ENCODE results near the gene SARNP. TPM values are rescaled to one million over a fixed set of nuclear protein-coding genes. Genes with fewer than 3 reads are reported as not detected.

SARNP gene
- polyA plus RNA-seq, 1 of the 3 experiments (the other 2 are of a cell fraction), result 65.8 TPM

GRCh38 chr12:55847603-55848291, 30.2 kb upstream of the SARNP start:
- Histone ChIP-seq H3K9me2 (no peaks in the 10 kb centered on the region), H2AFZ (ENCODE audit: low read depth) (peak overlapping the region; percentile 44; the same call in 1 of the 2 replicates), H3K4me3 (ENCODE audit: low read depth in 2 of 2, low read length in 1 of 2) (peak overlapping the region; percentile 28 to 30; a peak in 3 of 4 replicates), H3K4me1 (ENCODE audit: control insufficient read depth in 1 of 2, insufficient read depth in 2 of 2, low read depth in 1 of 2, low read length in 1 of 2) (peaks cover 14 to 16% of the 10 kb centered on the region in 2 experiments; a peak in 3 of 4 replicates), H3K9ac (peak overlapping the region; percentile 80), H3K27ac (ENCODE audit: low read depth in 2 of 2, low read length in 1 of 2) (peak overlapping the region; percentile 96 to 100), H3K27me3 (ENCODE audit: insufficient read depth) (no peaks in the 10 kb centered on the region), H3K36me3 (replicated peaks in 1 of 2; ENCODE audit: control insufficient read depth in 1 of 2, insufficient read depth in 2 of 2, low read length in 1 of 2) (no peaks in the 10 kb centered on the region), H3K4me2 (peak overlapping the region; percentile 74), H3F3A (replicated peaks; ENCODE audit: insufficient read depth) (peaks cover 14% of the 10 kb centered on the region), H4K20me1 (ENCODE audit: insufficient read depth) (no peaks in the 10 kb centered on the region), H3K9me3 (no peaks in the 10 kb centered on the region), H3K79me2 (ENCODE audit: insufficient read depth) (no peaks in the 10 kb centered on the region)
- CTCF ChIA-PET, result interaction anchor here (0.8 to 1.7 kb wide), 8 partner anchors 17 to 109 kb away, joined by 3 to 5 read pairs (median 3); partner anchors contain the start of gene PYM1
- WGBS (ENCODE audit: low lambda C conversion rate), result 33% methylated on average over 4 of the region's 6 CpGs
- POLR2A ChIA-PET, result interaction anchor here (0.6 to 2.1 kb wide), 12 partner anchors 10 to 135 kb away, joined by 3 to 29 read pairs (median 3); partner anchors contain the start of genes CD63, DGKA, DNAJC14 and PYM1
- peak; percentile 89 for DNase-seq
- TF ChIP-seq FOXJ3 (CRISPR knock-in tag; IDR thresholded peaks at IDR 0.05) (no peak), IRF3 (IDR thresholded peaks at IDR 0.05; ENCODE audit: low read depth, low read length) (no peak), MAX (IDR thresholded peaks at IDR 0.05; ENCODE audit: low read depth) (peak; percentile 37; the same call in 1 of the 2 replicates), CTCF (IDR thresholded peaks at IDR 0.05) (no peak), POLR2AphosphoS5 (IDR thresholded peaks at IDR 0.05; ENCODE audit: low read depth, low read length) (peak; percentile 89), RCOR1 (IDR thresholded peaks at IDR 0.05; ENCODE audit: low read length) (peak; percentile 70; the same call in 1 of the 2 replicates), YY1 (IDR thresholded peaks at IDR 0.05; ENCODE audit: low read depth) (no peak), SIN3A (IDR thresholded peaks at IDR 0.05; ENCODE audit: borderline replicate concordance, low read depth, low read length) (no peak), USF1 (IDR thresholded peaks at IDR 0.05; ENCODE audit: borderline replicate concordance, low read depth) (no peak), RAD21 (IDR thresholded peaks at IDR 0.05; ENCODE audit: low read length) (no peak), NFIC (IDR thresholded peaks at IDR 0.05; ENCODE audit: borderline replicate concordance) (0 out of 2 replicates have a peak, but pooled peaks have one; percentile 30), PBX3 (IDR thresholded peaks at IDR 0.05) (no peak), SMC3 (IDR thresholded peaks at IDR 0.05; ENCODE audit: low read depth, low read length) (no peak), ELF1 (IDR thresholded peaks at IDR 0.05) (peak; percentile 67), EZH2phosphoT487 (IDR thresholded peaks at IDR 0.05; ENCODE audit: borderline replicate concordance, low read depth) (no peak), TAF1 (IDR thresholded peaks at IDR 0.05; ENCODE audit: borderline replicate concordance, low read depth, low read length) (peak; percentile 71; the same call in 1 of the 2 replicates), USF2 (IDR thresholded peaks at IDR 0.05; ENCODE audit: borderline replicate concordance, low read depth, low read length) (no peak), RXRA (IDR thresholded peaks at IDR 0.05; ENCODE audit: borderline replicate concordance, low read depth) (no peak; the same call in 1 of the 2 replicates), GATA2 (CRISPR knock-in tag; IDR thresholded peaks at IDR 0.05) (no peak), JUND (IDR thresholded peaks at IDR 0.05) (no peak; the same call in 1 of the 2 replicates), MEF2A (IDR thresholded peaks at IDR 0.05; ENCODE audit: borderline replicate concordance, low read depth) (no peak), EP300 (IDR thresholded peaks at IDR 0.05; ENCODE audit: borderline replicate concordance in 1 of 2, low read depth in 1 of 2, low read length in 1 of 2) (no peak; a peak in 1 of 4 replicates), CHD2 (IDR thresholded peaks at IDR 0.05; ENCODE audit: low read length, partially characterized antibody) (peak; percentile 45), TEAD4 (IDR thresholded peaks at IDR 0.05; ENCODE audit: borderline replicate concordance, insufficient read depth) (no peak), MXI1 (IDR thresholded peaks at IDR 0.05; ENCODE audit: low read depth, low read length) (peak; percentile 39; the same call in 1 of the 2 replicates), TCF12 (IDR thresholded peaks at IDR 0.05) (peak; percentile 98)

All from SK-N-SH (cell line).